Activated naive CD4-positive, alpha-beta T cell (primary cell): ENCODE data around the gene RREB1.

Experiments
- DNase-seq, 4 experiments: peaks; one replicate each; lab custom pipeline; 2025; lab: John Stamatoyannopoulos, UW

RREB1 gene

GRCh38 chr6:7107578-7108195, at the start of gene RREB1:
TSS of gene RREB1 (plus strand) at chr6:7107961. CDS start at chr6:7181912, 73,951 bp downstream.
- peak; percentile 16 to 44 (median 30) for DNase-seq

GRCh38 chr6:7058250-7058923, 49.4 kb upstream of the RREB1 start:
- DNase-seq: no peak

GRCh38 chr6:7060769-7061516, 46.8 kb upstream of the RREB1 start:
- no peak for DNase-seq

- DNase-seq: no peak
Measured at GRCh38 chr6:7062451-7063162, 45.2 kb upstream of the RREB1 start.

- DNase-seq: no peak
Measured at GRCh38 chr6:7067305-7067704, 40.5 kb upstream of the RREB1 start.

- no peak for DNase-seq
Measured at GRCh38 chr6:7071405-7071804, 36.4 kb upstream of the RREB1 start.

GRCh38 chr6:7073082-7073820, 34.5 kb upstream of the RREB1 start:
- no peak for DNase-seq

GRCh38 chr6:7073821-7074525, 33.8 kb upstream of the RREB1 start:
- DNase-seq: peak in 3 of 4 experiments; percentile 6 to 45 (median 33)

GRCh38 chr6:7074870-7075269, 32.9 kb upstream of the RREB1 start:
- no peak for DNase-seq

- no peak for DNase-seq
Measured at GRCh38 chr6:7075341-7076000, 32.3 kb upstream of the RREB1 start.

- no peak for DNase-seq
Measured at GRCh38 chr6:7077856-7078255, 29.9 kb upstream of the RREB1 start.

GRCh38 chr6:7078856-7079255, 28.9 kb upstream of the RREB1 start:
- DNase-seq: no peak

GRCh38 chr6:7080311-7080710, 27.4 kb upstream of the RREB1 start:
- DNase-seq: no peak

GRCh38 chr6:7085911-7086310, 21.9 kb upstream of the RREB1 start:
- DNase-seq: no peak

- no peak for DNase-seq
Measured at GRCh38 chr6:7086488-7086887, 21.3 kb upstream of the RREB1 start.

GRCh38 chr6:7087066-7087465, 20.7 kb upstream of the RREB1 start:
- no peak for DNase-seq

- DNase-seq: no peak
Measured at GRCh38 chr6:7087491-7087979, 20.2 kb upstream of the RREB1 start.

- no peak for DNase-seq
Measured at GRCh38 chr6:7088076-7088742, 19.6 kb upstream of the RREB1 start.

- DNase-seq: no peak
Measured at GRCh38 chr6:7098993-7099392, 8.8 kb upstream of the RREB1 start.
